ENCODE results near the gene GLI2.

- no peak for TF ChIP-seq CTCF (conservative IDR thresholded peaks at IDR 0.05; ENCODE audit: low read depth, low read length)
- TF ChIP-seq EZH2 (IDR thresholded peaks at IDR 0.05; ENCODE audit: low read length, unreplicated experiment), result no peak
Measured at GRCh38 chr2:120777170-120777751, 41.6 kb downstream of the GLI2 start.

All from PC-3 (cell line).